ENCODE results near the gene EPS8.

GRCh38 chr12:15583804-15584203 is 205.4 kb downstream of the EPS8 start:
- TF ChIP-seq POLR2AphosphoS5 (IDR thresholded peaks at IDR 0.05; ENCODE audit: low read depth, low read length) (no peak), FOXP2 (optimal IDR thresholded peaks at IDR 0.05; ENCODE audit: borderline replicate concordance, extremely low read depth, extremely low read length, insufficient read depth) (no peak), REST (IDR thresholded peaks at IDR 0.05; ENCODE audit: insufficient read depth in 1 of 2, low read depth in 2 of 2, low read length in 2 of 2) (no peak), TAF1 (IDR thresholded peaks at IDR 0.05; ENCODE audit: borderline replicate concordance, insufficient read depth, low read length) (no peak), SIN3A (IDR thresholded peaks at IDR 0.05; ENCODE audit: borderline replicate concordance, insufficient read depth, low read length) (no peak)

Data from PFSK-1 (cell line).